NCI-H2227 treated with DMSO at 0.1 percent for 48 hours (cell line): ENCODE data around the gene GPATCH3.
"Not testable (repeated sequence)": the region's sequence is repeated elsewhere in the genome, so short reads cannot be mapped to it uniquely, and the experiment has no call there.

Experiments used
- DNase-seq: peaks from one replicate; lab custom pipeline; 2025; lab: John Stamatoyannopoulos, UW

The GPATCH3 gene

GRCh38 chr1:26864610-26865480 lies 35.4 kb downstream of the GPATCH3 start:
- peak; percentile 98 for DNase-seq

- no peak for DNase-seq
Measured at GRCh38 chr1:26863685-26864077, 36.6 kb downstream of the GPATCH3 start.

- DNase-seq, result no peak
Measured at GRCh38 chr1:26862781-26863684, 37.2 kb downstream of the GPATCH3 start, which contains the start of gene SFN. Gene SFN (plus strand): TSS chr1:26863149. CDS start chr1:26863213, 64 bp downstream.

GRCh38 chr1:26861889-26862378 lies 38.3 kb downstream of the GPATCH3 start:
- DNase-seq, result no peak

GRCh38 chr1:26861286-26861701 lies 39.0 kb downstream of the GPATCH3 start:
- DNase-seq, result no peak

GRCh38 chr1:26858891-26859640 lies 41.2 kb downstream of the GPATCH3 start:
- no peak for DNase-seq

GRCh38 chr1:26858160-26858559 lies 42.1 kb downstream of the GPATCH3 start:
- no peak for DNase-seq

GRCh38 chr1:26857473-26858060 lies 42.7 kb downstream of the GPATCH3 start:
- no peak for DNase-seq

GRCh38 chr1:26856604-26857469 lies 43.4 kb downstream of the GPATCH3 start:
- DNase-seq, result no peak

GRCh38 chr1:26856181-26856580 lies 44.1 kb downstream of the GPATCH3 start:
- DNase-seq, result no peak

GRCh38 chr1:26855636-26856035 lies 44.6 kb downstream of the GPATCH3 start:
- no peak for DNase-seq

- no peak for DNase-seq
Measured at GRCh38 chr1:26854906-26855305, 45.4 kb downstream of the GPATCH3 start.

GRCh38 chr1:26853600-26853999 lies 46.7 kb downstream of the GPATCH3 start:
- DNase-seq, result no peak

- DNase-seq, result peak; percentile 25
Measured at GRCh38 chr1:26853156-26853555, 47.1 kb downstream of the GPATCH3 start.

GRCh38 chr1:26852701-26853100 lies 47.6 kb downstream of the GPATCH3 start:
- DNase-seq, result no peak

- no peak for DNase-seq
Measured at GRCh38 chr1:26851106-26851684, 49.1 kb downstream of the GPATCH3 start.

GRCh38 chr1:26848941-26849774 lies 51.1 kb downstream of the GPATCH3 start:
- DNase-seq, result no peak

GRCh38 chr1:26848499-26848898 lies 51.8 kb downstream of the GPATCH3 start:
- DNase-seq, result no peak

GRCh38 chr1:26847826-26848225 lies 52.4 kb downstream of the GPATCH3 start:
- DNase-seq, result not testable (repeated sequence)
